Central memory CD8-positive, alpha-beta T cell (primary cell): Measurements from ENCODE around the gene PRDX1.
A peak's percentile ranks its signal among the peaks of the same experiment; 100 is the strongest.
"Not testable (repeated sequence)": the region's sequence is repeated elsewhere in the genome, so short reads cannot be mapped to it uniquely, and the experiment has no call there.

Experiments used
- ATAC-seq: fragments of 150-1000 bp; cut with Tn5 transposase; replicated peaks from 2 replicates; pipeline ENCODE4 v1.10.0; 2022; ENCODE audit warnings: mild to moderate bottlenecking, moderate FRiP score, moderate number of reproducible peaks; ENCODE audit not compliant: poor library complexity, severe bottlenecking; ENCODE audit errors: extremely low read depth
- DNase-seq, 2 donors: peaks; one replicate each; pipeline ENCODE4 v3.0.0; 2021; ENCODE audit warnings: low spot score in 2 of 2
- H3K27ac Mint-ChIP-seq: one replicate; pipeline ENCODE4 v1.8.0; 2022; ENCODE audit warnings: low read depth, mild to moderate bottlenecking, moderate library complexity, mixed read lengths
- H3K27me3 Mint-ChIP-seq: one replicate; pipeline ENCODE4 v1.8.0; 2022; ENCODE audit warnings: mixed read lengths
- H3K36me3 Mint-ChIP-seq: one replicate; pipeline ENCODE4 v1.8.0; 2022; ENCODE audit warnings: mild to moderate bottlenecking, moderate library complexity, mixed read lengths; ENCODE audit not compliant: insufficient read depth
- H3K4me1 Mint-ChIP-seq: one replicate; pipeline ENCODE4 v1.8.0; 2022; ENCODE audit warnings: mixed read lengths
- H3K4me3 Mint-ChIP-seq: one replicate; pipeline ENCODE4 v1.8.0; 2022; ENCODE audit warnings: mild to moderate bottlenecking, moderate library complexity, mixed read lengths
- H3K9me3 Mint-ChIP-seq: one replicate; pipeline ENCODE4 v1.8.0; 2022; ENCODE audit warnings: mixed read lengths

The PRDX1 gene

GRCh38 chr1:45526135-45526644 lies 4.5 kb upstream of the PRDX1 start:
- Mint-ChIP-seq H3K4me3 (no peak overlapping the region), H3K9me3 (no peaks in the 10 kb centered on the region), H3K27ac (no peak overlapping the region), H3K27me3 (no peaks in the 10 kb centered on the region), H3K36me3 (peaks cover 14% of the 10 kb centered on the region), H3K4me1 (peaks cover 21% of the 10 kb centered on the region)
- DNase-seq (no peak), ATAC-seq (no peak)

DNA sequence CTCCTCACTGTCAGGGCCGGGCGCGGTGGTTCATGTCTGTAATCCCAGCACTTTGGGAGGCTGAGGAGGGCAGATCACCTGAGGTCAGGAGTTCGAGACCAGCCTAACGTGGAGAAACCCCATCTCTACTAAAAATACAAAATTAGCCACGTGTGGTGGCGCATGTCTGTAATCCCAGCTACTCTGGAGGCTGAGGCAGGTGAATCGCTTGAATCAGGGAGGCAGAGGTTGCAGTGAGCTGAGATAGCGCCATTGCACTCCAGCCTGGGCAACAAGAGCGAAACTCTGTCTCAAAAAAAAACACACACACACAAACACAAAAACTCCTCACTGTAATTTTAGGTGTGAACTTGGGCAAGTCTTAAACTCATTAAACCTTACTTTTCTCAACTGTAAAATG lies 2.3 kb upstream of the PRDX1 start:
- not testable (repeated sequence) for DNase-seq, H3K27ac Mint-ChIP-seq, H3K9me3 Mint-ChIP-seq, H3K27me3 Mint-ChIP-seq, ATAC-seq, H3K4me3 Mint-ChIP-seq
- H3K36me3 Mint-ChIP-seq = peaks cover 18% of the 10 kb centered on the region
- H3K4me1 Mint-ChIP-seq = peaks cover 34% of the 10 kb centered on the region

DNA sequence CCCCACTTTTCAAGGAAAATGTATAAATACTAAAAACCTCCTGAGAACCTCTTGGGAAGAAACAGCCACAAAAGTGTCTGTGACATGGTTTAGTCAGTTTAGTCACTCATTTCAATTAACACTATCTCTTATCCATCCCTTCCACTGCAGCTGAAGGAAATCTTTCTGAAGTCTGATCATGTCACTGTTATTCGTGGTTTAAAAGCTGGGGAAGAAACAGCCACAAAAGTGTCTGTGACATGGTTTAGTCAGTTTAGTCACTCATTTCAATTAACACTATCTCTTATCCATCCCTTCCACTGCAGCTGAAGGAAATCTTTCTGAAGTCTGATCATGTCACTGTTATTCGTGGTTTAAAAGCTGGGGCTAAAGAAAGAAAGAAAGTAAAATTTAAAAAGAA lies 1.8 kb upstream of the PRDX1 start:
- H3K9me3 Mint-ChIP-seq, H3K27ac Mint-ChIP-seq, H3K4me3 Mint-ChIP-seq, ATAC-seq, H3K27me3 Mint-ChIP-seq, DNase-seq: not testable (repeated sequence)
- H3K36me3 Mint-ChIP-seq = peaks cover 21% of the 10 kb centered on the region
- peaks cover 39% of the 10 kb centered on the region for H3K4me1 Mint-ChIP-seq

DNA sequence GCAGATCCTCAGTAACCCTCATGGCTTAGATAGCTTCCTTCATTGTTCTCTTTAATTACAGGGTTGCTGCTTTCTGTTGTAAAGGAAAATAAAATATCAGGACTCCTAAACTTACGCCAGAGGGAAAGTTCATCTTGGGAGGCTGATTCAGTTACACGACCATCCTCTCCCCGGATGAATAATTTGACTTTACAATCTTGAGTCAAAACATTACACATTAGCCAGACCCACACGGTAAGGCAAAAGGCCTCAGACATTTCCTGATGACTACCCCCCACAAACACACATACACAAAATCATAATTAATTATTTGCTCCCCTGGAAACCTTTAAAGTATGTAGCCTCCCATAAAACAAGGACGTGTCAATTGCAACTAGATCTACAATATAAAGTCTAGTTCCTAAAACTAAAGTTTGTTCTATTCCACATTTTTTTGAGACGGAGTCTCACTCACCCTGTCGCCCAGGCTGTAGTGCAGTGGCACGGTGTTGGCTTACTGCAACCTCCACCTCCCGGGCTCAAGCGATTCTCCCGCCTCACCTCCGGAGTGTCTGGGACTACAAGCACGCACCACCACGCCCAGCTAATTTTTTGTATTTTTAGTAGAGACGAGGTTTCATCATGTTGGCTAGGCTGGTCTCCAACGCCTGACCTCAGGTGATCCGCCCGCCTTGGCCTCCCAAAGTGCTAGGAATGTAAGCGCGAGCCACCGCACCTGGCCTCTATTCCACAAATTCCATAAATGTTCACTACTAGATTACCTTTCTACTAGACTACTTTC lies 830 bp upstream of the PRDX1 start:
- DNase-seq = no peak
- no peaks in the 10 kb centered on the region for H3K27me3 Mint-ChIP-seq
- H3K4me1 Mint-ChIP-seq = peaks cover 39% of the 10 kb centered on the region
- no peaks in the 10 kb centered on the region for H3K9me3 Mint-ChIP-seq
- peak overlapping the region; percentile 97 for H3K27ac Mint-ChIP-seq
- ATAC-seq = no peak
- H3K36me3 Mint-ChIP-seq = peaks cover 25% of the 10 kb centered on the region
- peak overlapping the region; percentile 95 for H3K4me3 Mint-ChIP-seq

DNA sequence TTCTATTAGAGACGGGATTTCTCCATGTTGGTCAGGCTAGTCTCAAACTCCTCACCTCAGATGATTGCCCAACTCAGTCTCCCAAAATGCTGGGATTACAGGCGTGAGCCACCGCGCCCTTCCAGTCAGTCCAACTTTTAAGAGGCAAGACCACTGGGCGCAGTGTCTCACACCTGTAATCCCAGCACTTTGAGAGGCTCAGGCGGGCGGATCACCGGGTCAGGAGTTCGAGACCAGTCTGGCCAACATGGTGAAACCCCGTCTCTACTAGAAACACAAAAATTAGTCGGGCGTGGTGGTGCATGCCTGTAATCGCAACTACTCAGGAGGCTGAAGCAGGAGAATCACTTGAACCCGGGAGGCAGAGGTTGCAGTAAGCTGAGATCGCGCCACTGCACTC lies 1.9 kb downstream of the PRDX1 start:
- H3K9me3 Mint-ChIP-seq, ATAC-seq, DNase-seq, H3K27me3 Mint-ChIP-seq: not testable (repeated sequence)
- H3K27ac Mint-ChIP-seq = peak overlapping the region; percentile 97
- peak overlapping the region; percentile 95 for H3K4me3 Mint-ChIP-seq
- H3K36me3 Mint-ChIP-seq = peaks cover 49% of the 10 kb centered on the region
- peaks cover 39% of the 10 kb centered on the region for H3K4me1 Mint-ChIP-seq

DNA sequence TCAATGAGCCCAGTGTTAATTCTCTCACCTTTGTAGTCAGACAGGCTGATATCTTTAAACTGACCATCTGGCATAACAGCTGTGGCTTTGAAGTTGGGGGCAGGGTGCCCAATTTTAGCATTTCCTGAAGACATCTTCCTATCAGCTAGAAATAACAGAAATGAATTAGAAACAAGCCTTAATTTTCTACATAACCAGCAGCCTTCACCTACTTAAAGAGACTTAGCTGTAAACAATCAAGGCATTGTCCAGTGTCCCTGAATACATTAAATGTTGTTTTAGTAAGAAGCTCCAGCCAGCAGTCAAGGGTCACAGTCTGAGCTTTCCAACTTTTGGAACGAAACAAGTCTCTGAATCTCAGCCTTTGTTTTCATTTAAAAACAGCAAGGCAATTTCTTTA lies 2.8 kb downstream of the PRDX1 start:
- Mint-ChIP-seq H3K27ac (no peak overlapping the region), H3K9me3 (no peaks in the 10 kb centered on the region), H3K27me3 (no peaks in the 10 kb centered on the region), H3K4me3 (peak overlapping the region; percentile 95), H3K4me1 (peaks cover 39% of the 10 kb centered on the region), H3K36me3 (peaks cover 55% of the 10 kb centered on the region)
- DNase-seq (no peak), ATAC-seq (no peak)

- peaks cover 39% of the 10 kb centered on the region for H3K4me1 Mint-ChIP-seq
- H3K4me3 Mint-ChIP-seq = peak overlapping the region; percentile 95
- DNase-seq, H3K27me3 Mint-ChIP-seq, H3K27ac Mint-ChIP-seq, H3K9me3 Mint-ChIP-seq, ATAC-seq: not testable (repeated sequence)
- H3K36me3 Mint-ChIP-seq = peaks cover 59% of the 10 kb centered on the region
These were observed 3.3 kb downstream of the PRDX1 start for GRCh38 chr1:45518366-45518765.

GRCh38 chr1:45516465-45516864 lies 5.2 kb downstream of the PRDX1 start:
- Mint-ChIP-seq H3K27ac (no peak overlapping the region), H3K4me3 (no peak overlapping the region), H3K9me3 (no peaks in the 10 kb centered on the region), H3K4me1 (peaks cover 20% of the 10 kb centered on the region), H3K27me3 (no peaks in the 10 kb centered on the region), H3K36me3 (peaks cover 55% of the 10 kb centered on the region)
- ATAC-seq (no peak), DNase-seq (no peak)

GRCh38 chr1:45516036-45516435 lies 5.6 kb downstream of the PRDX1 start:
- H3K27me3 Mint-ChIP-seq = no peaks in the 10 kb centered on the region

GRCh38 chr1:45513532-45514260 lies 8.0 kb downstream of the PRDX1 start:
- H3K27me3 Mint-ChIP-seq, H3K9me3 Mint-ChIP-seq, H3K4me1 Mint-ChIP-seq, DNase-seq, ATAC-seq, H3K27ac Mint-ChIP-seq, H3K4me3 Mint-ChIP-seq: not testable (repeated sequence)
- H3K36me3 Mint-ChIP-seq = peaks cover 66% of the 10 kb centered on the region

More at GRCh38 chr1:45516036-45516435, 5.6 kb downstream of the PRDX1 start:
- Mint-ChIP-seq H3K36me3 (peaks cover 56% of the 10 kb centered on the region), H3K27ac (no peak overlapping the region), H3K9me3 (no peaks in the 10 kb centered on the region), H3K4me3 (no peak overlapping the region), H3K4me1 (peaks cover 16% of the 10 kb centered on the region)
- DNase-seq (no peak), ATAC-seq (no peak)

- H3K27ac Mint-ChIP-seq = no peak overlapping the region
- no peaks in the 10 kb centered on the region for H3K4me1 Mint-ChIP-seq
- H3K27me3 Mint-ChIP-seq = no peaks in the 10 kb centered on the region
- H3K9me3 Mint-ChIP-seq = no peaks in the 10 kb centered on the region
- ATAC-seq (no peak), DNase-seq (peak in 1 of 2 donors; percentile 37)
- no peak overlapping the region for H3K4me3 Mint-ChIP-seq
- H3K36me3 Mint-ChIP-seq = peaks cover 60% of the 10 kb centered on the region
These were observed 9.0 kb downstream of the PRDX1 start for GRCh38 chr1:45512641-45513054.

- H3K9me3 Mint-ChIP-seq = no peaks in the 10 kb centered on the region
- no peak for ATAC-seq
- no peak for DNase-seq
- H3K36me3 Mint-ChIP-seq = peaks cover 46% of the 10 kb centered on the region
- H3K27ac Mint-ChIP-seq = no peak overlapping the region
- H3K4me3 Mint-ChIP-seq = no peak overlapping the region
- no peaks in the 10 kb centered on the region for H3K4me1 Mint-ChIP-seq
- H3K27me3 Mint-ChIP-seq = no peaks in the 10 kb centered on the region
These were observed 10.6 kb downstream of the PRDX1 start for GRCh38 chr1:45510972-45511527.
